ENCODE measurements around the gene LRCH4. TPM values are rescaled to one million over a fixed set of nuclear protein-coding genes. Genes with fewer than 3 reads are reported as not detected.

Gene LRCH4
- total and polyA plus RNA-seq, 2 of the 13 experiments (the other 11 are each of a cell fraction or from before 2014, with no cell fraction given): 7.0 to 9.3 TPM

- FAIRE-seq (no peak), DNase-seq (ENCODE audit: low spot score) (no peak), ATAC-seq (peak; percentile 5)
- peak overlapping the region; percentile 99 for H3K27ac ChIP-seq (ENCODE audit: extremely low read length, insufficient read depth, low read length)
- POLR2A ChIA-PET: interaction anchor here (0.8 to 3.3 kb wide), 4 partner anchors 9 to 133 kb away, joined by 3 to 73 read pairs (median 6); partner anchors contain the start of genes FBXO24, LRCH4 and POP7
- BruUV-seq (replicated peaks): no TSS peak
- no peak overlapping the region for H2AFZ ChIP-seq (ENCODE audit: low read length)
- H4K20me1 ChIP-seq (ENCODE audit: insufficient read depth, low read length): no peaks in the 10 kb centered on the region; the same call in 1 of the 2 replicates
- peaks cover 58% of the 10 kb centered on the region for H3K4me1 ChIP-seq (ENCODE audit: insufficient read depth, low read length)
- peak overlapping the region; percentile 77 for H3K9ac ChIP-seq (ENCODE audit: insufficient read depth, low read depth, low read length)
- intact Hi-C loops (cut with micrococcal nuclease; ENCODE audit: unreplicated experiment): no loop called here
- 55% methylated on average over 5 of the region's 20 CpGs for WGBS (ENCODE audit: low lambda C conversion rate)
- H3K4me2 ChIP-seq (ENCODE audit: low read depth, low read length): peak overlapping the region; percentile 78
- no peaks in the 10 kb centered on the region for H3K79me2 ChIP-seq (ENCODE audit: insufficient read depth, low read length)
- H3K36me3 ChIP-seq (replicated peaks in 1 of 2; ENCODE audit: control insufficient read depth in 1 of 2, insufficient read depth in 2 of 2, low read length in 2 of 2): peaks cover 3 to 8% of the 10 kb centered on the region in 2 experiments; a peak in 1 of 5 replicates
- H3K27me3 ChIP-seq (ENCODE audit: control insufficient read depth in 1 of 2, insufficient read depth in 2 of 2, low read length in 2 of 2): no peaks in the 10 kb centered on the region
- in situ Hi-C loops (cut with HindIII; ENCODE audit: extremely low pct_ligation_motif_present, low pct_unique_long_range_greater_than_20kb): no loop called here
- H3K4me3 ChIP-seq (replicated peaks in 1 of 3; ENCODE audit: insufficient read depth in 1 of 3, low read depth in 2 of 3, low read length in 3 of 3): peak overlapping the region in 2 of 3 experiments; percentile 8 to 62; a peak in 1 of 6 replicates
- no peaks in the 10 kb centered on the region for H3K9me3 ChIP-seq (ENCODE audit: low read length)
- CTCF ChIA-PET (ENCODE audit: low intra/inter-chr PET ratio, low total read pairs): no interaction called here
- TF ChIP-seq HNRNPLL (IDR thresholded peaks at IDR 0.05; ENCODE audit: low read depth, low read length, poor library complexity, severe bottlenecking): peak; percentile 38
- no peak for TF ChIP-seq ZFP41 (CRISPR knock-in tag; IDR thresholded peaks at IDR 0.05; ENCODE audit: borderline replicate concordance)
- no peak for TF ChIP-seq RARG (CRISPR knock-in tag; IDR thresholded peaks at IDR 0.05; ENCODE audit: low read depth)
- TF ChIP-seq PCBP1 (IDR thresholded peaks at IDR 0.05; ENCODE audit: borderline replicate concordance, low read depth, low read length): 0 out of 2 replicates have a peak, but pooled peaks have one; percentile 39
- TF ChIP-seq AKAP8 (CRISPR knock-in tag; IDR thresholded peaks at IDR 0.05): 0 out of 2 replicates have a peak, but pooled peaks have one; percentile 5
- TF ChIP-seq IRX3 (CRISPR knock-in tag; IDR thresholded peaks at IDR 0.05; ENCODE audit: borderline replicate concordance, low read depth): 0 out of 2 replicates have a peak, but pooled peaks have one; percentile 2
- TF ChIP-seq MAFK (conservative IDR thresholded peaks at IDR 0.05 in 1 of 2, IDR thresholded peaks at IDR 0.05 in 1 of 2; ENCODE audit: low read length in 2 of 2): no peak
- 0 out of 2 replicates have a peak, but pooled peaks have one; percentile 15 for TF ChIP-seq ZFP90 (CRISPR knock-in tag; IDR thresholded peaks at IDR 0.05; ENCODE audit: borderline replicate concordance)
- no peak for TF ChIP-seq ZNF562 (CRISPR knock-in tag; IDR thresholded peaks at IDR 0.05; ENCODE audit: borderline replicate concordance)
- peak; percentile 49; the same call in 1 of the 2 replicates for TF ChIP-seq ZBTB7B (CRISPR knock-in tag; IDR thresholded peaks at IDR 0.05)
- no peak for TF ChIP-seq ZNF496 (CRISPR knock-in tag; IDR thresholded peaks at IDR 0.05; ENCODE audit: insufficient replicate concordance)
- 0 out of 2 replicates have a peak, but pooled peaks have one; percentile 32 for TF ChIP-seq ZNF468 (CRISPR knock-in tag; IDR thresholded peaks at IDR 0.05)
- 0 out of 2 replicates have a peak, but pooled peaks have one; percentile 54 for TF ChIP-seq ZNF790 (CRISPR knock-in tag; IDR thresholded peaks at IDR 0.05; ENCODE audit: borderline replicate concordance)
- no peak for TF ChIP-seq SOX13 (IDR thresholded peaks at IDR 0.05)
- 0 out of 4 replicates have a peak, but pooled peaks of 1 of the 2 experiments have one; percentile 23 for TF ChIP-seq SOX13 (CRISPR knock-in tag; conservative IDR thresholded peaks at IDR 0.05 in 1 of 2, IDR thresholded peaks at IDR 0.05 in 1 of 2)
- 0 out of 2 replicates have a peak, but pooled peaks have one; percentile 9 for TF ChIP-seq RARA (CRISPR knock-in tag; IDR thresholded peaks at IDR 0.05)
- TF ChIP-seq TEF (CRISPR knock-in tag; IDR thresholded peaks at IDR 0.05): no peak
- TF ChIP-seq ZNF616 (CRISPR knock-in tag; IDR thresholded peaks at IDR 0.05; ENCODE audit: low read depth): no peak
- peak; percentile 33; the same call in 1 of the 2 replicates for TF ChIP-seq RAD21 (CRISPR knock-in tag; IDR thresholded peaks at IDR 0.05)
- TF ChIP-seq NAIF1 (CRISPR knock-in tag; IDR thresholded peaks at IDR 0.05; ENCODE audit: borderline replicate concordance): no peak
- TF ChIP-seq POLR2G (IDR thresholded peaks at IDR 0.05; ENCODE audit: low read depth, low read length): peak; percentile 16
- TF ChIP-seq SRSF1 (optimal IDR thresholded peaks at IDR 0.05; ENCODE audit: low read depth, low read length): peak; percentile 29
These were observed 13.5 kb downstream of the LRCH4 start for GRCh38 chr7:100572281-100572948.

Measured in HepG2 (cell line).